Measurements from ENCODE around the gene EGFR.

Gene EGFR

GRCh38 chr7:55118426-55118825 lies 99.6 kb downstream of the EGFR start:
- no peaks in the 10 kb centered on the region for H3K4me1 ChIP-seq (ENCODE audit: control insufficient read depth, insufficient read depth, low read length)
- no peak overlapping the region for H3K4me3 ChIP-seq (ENCODE audit: low read depth, low read length)
- H3K36me3 ChIP-seq (ENCODE audit: control insufficient read depth, insufficient read depth, low read length), result no peaks in the 10 kb centered on the region
- no peaks in the 10 kb centered on the region for H3K27me3 ChIP-seq (ENCODE audit: control insufficient read depth, insufficient read depth, low read length)
- no peaks in the 10 kb centered on the region for H3K9me3 ChIP-seq (ENCODE audit: control insufficient read depth, insufficient read depth, low read length)
- no peak overlapping the region for H3K9ac ChIP-seq (ENCODE audit: low read depth, low read length)

- no peak overlapping the region for H3K9ac ChIP-seq (ENCODE audit: low read depth, low read length)
- H3K36me3 ChIP-seq (ENCODE audit: control insufficient read depth, insufficient read depth, low read length), result no peaks in the 10 kb centered on the region
- H3K27me3 ChIP-seq (ENCODE audit: control insufficient read depth, insufficient read depth, low read length), result no peaks in the 10 kb centered on the region
- no peak overlapping the region for H3K4me3 ChIP-seq (ENCODE audit: low read depth, low read length)
- H3K9me3 ChIP-seq (ENCODE audit: control insufficient read depth, insufficient read depth, low read length), result no peaks in the 10 kb centered on the region
- no peaks in the 10 kb centered on the region for H3K4me1 ChIP-seq (ENCODE audit: control insufficient read depth, insufficient read depth, low read length)
These were observed 100.8 kb downstream of the EGFR start for GRCh38 chr7:55119571-55119970.

GRCh38 chr7:55120074-55120473 lies 101.3 kb downstream of the EGFR start:
- Histone ChIP-seq H3K27me3 (ENCODE audit: control insufficient read depth, insufficient read depth, low read length) (no peaks in the 10 kb centered on the region), H3K4me3 (ENCODE audit: low read depth, low read length) (no peak overlapping the region), H3K9me3 (ENCODE audit: control insufficient read depth, insufficient read depth, low read length) (no peaks in the 10 kb centered on the region), H3K36me3 (ENCODE audit: control insufficient read depth, insufficient read depth, low read length) (no peaks in the 10 kb centered on the region), H3K4me1 (ENCODE audit: control insufficient read depth, insufficient read depth, low read length) (no peaks in the 10 kb centered on the region), H3K9ac (ENCODE audit: low read depth, low read length) (no peak overlapping the region)

- Histone ChIP-seq H3K27me3 (ENCODE audit: control insufficient read depth, insufficient read depth, low read length) (no peaks in the 10 kb centered on the region), H3K36me3 (ENCODE audit: control insufficient read depth, insufficient read depth, low read length) (no peaks in the 10 kb centered on the region), H3K4me1 (ENCODE audit: control insufficient read depth, insufficient read depth, low read length) (no peaks in the 10 kb centered on the region), H3K9ac (ENCODE audit: low read depth, low read length) (no peak overlapping the region), H3K9me3 (ENCODE audit: control insufficient read depth, insufficient read depth, low read length) (no peaks in the 10 kb centered on the region), H3K4me3 (ENCODE audit: low read depth, low read length) (no peak overlapping the region)
These were observed 101.8 kb downstream of the EGFR start for GRCh38 chr7:55120501-55121198.

- H3K4me3 ChIP-seq (ENCODE audit: low read depth, low read length), result no peak overlapping the region
- no peaks in the 10 kb centered on the region for H3K36me3 ChIP-seq (ENCODE audit: control insufficient read depth, insufficient read depth, low read length)
- H3K4me1 ChIP-seq (ENCODE audit: control insufficient read depth, insufficient read depth, low read length), result no peaks in the 10 kb centered on the region
- H3K27me3 ChIP-seq (ENCODE audit: control insufficient read depth, insufficient read depth, low read length), result no peaks in the 10 kb centered on the region
- H3K9ac ChIP-seq (ENCODE audit: low read depth, low read length), result no peak overlapping the region
- H3K9me3 ChIP-seq (ENCODE audit: control insufficient read depth, insufficient read depth, low read length), result no peaks in the 10 kb centered on the region
These were observed 102.4 kb downstream of the EGFR start for GRCh38 chr7:55121249-55121648.

GRCh38 chr7:55122263-55122662 lies 103.4 kb downstream of the EGFR start:
- Histone ChIP-seq H3K36me3 (ENCODE audit: control insufficient read depth, insufficient read depth, low read length) (no peaks in the 10 kb centered on the region), H3K27me3 (ENCODE audit: control insufficient read depth, insufficient read depth, low read length) (no peaks in the 10 kb centered on the region), H3K4me1 (ENCODE audit: control insufficient read depth, insufficient read depth, low read length) (no peaks in the 10 kb centered on the region), H3K4me3 (ENCODE audit: low read depth, low read length) (no peak overlapping the region), H3K9ac (ENCODE audit: low read depth, low read length) (no peak overlapping the region), H3K9me3 (ENCODE audit: control insufficient read depth, insufficient read depth, low read length) (no peaks in the 10 kb centered on the region)

- no peaks in the 10 kb centered on the region for H3K36me3 ChIP-seq (ENCODE audit: control insufficient read depth, insufficient read depth, low read length)
- no peaks in the 10 kb centered on the region for H3K4me1 ChIP-seq (ENCODE audit: control insufficient read depth, insufficient read depth, low read length)
- H3K27me3 ChIP-seq (ENCODE audit: control insufficient read depth, insufficient read depth, low read length), result no peaks in the 10 kb centered on the region
- no peak overlapping the region for H3K9ac ChIP-seq (ENCODE audit: low read depth, low read length)
- no peak overlapping the region for H3K4me3 ChIP-seq (ENCODE audit: low read depth, low read length)
- no peaks in the 10 kb centered on the region for H3K9me3 ChIP-seq (ENCODE audit: control insufficient read depth, insufficient read depth, low read length)
These were observed 106.4 kb downstream of the EGFR start for GRCh38 chr7:55124989-55125875.

GRCh38 chr7:55127135-55127551 lies 108.3 kb downstream of the EGFR start:
- H3K4me3 ChIP-seq (ENCODE audit: low read depth, low read length), result no peak overlapping the region
- H3K27me3 ChIP-seq (ENCODE audit: control insufficient read depth, insufficient read depth, low read length), result no peaks in the 10 kb centered on the region
- H3K36me3 ChIP-seq (ENCODE audit: control insufficient read depth, insufficient read depth, low read length), result no peaks in the 10 kb centered on the region
- H3K4me1 ChIP-seq (ENCODE audit: control insufficient read depth, insufficient read depth, low read length), result no peaks in the 10 kb centered on the region
- no peaks in the 10 kb centered on the region for H3K9me3 ChIP-seq (ENCODE audit: control insufficient read depth, insufficient read depth, low read length)
- H3K9ac ChIP-seq (ENCODE audit: low read depth, low read length), result no peak overlapping the region

- no peaks in the 10 kb centered on the region for H3K4me1 ChIP-seq (ENCODE audit: control insufficient read depth, insufficient read depth, low read length)
- H3K9me3 ChIP-seq (ENCODE audit: control insufficient read depth, insufficient read depth, low read length), result no peaks in the 10 kb centered on the region
- H3K27me3 ChIP-seq (ENCODE audit: control insufficient read depth, insufficient read depth, low read length), result no peaks in the 10 kb centered on the region
- H3K4me3 ChIP-seq (ENCODE audit: low read depth, low read length), result no peak overlapping the region
- H3K9ac ChIP-seq (ENCODE audit: low read depth, low read length), result no peak overlapping the region
- H3K36me3 ChIP-seq (ENCODE audit: control insufficient read depth, insufficient read depth, low read length), result no peaks in the 10 kb centered on the region
These were observed 108.8 kb downstream of the EGFR start for GRCh38 chr7:55127622-55128081.

- Histone ChIP-seq H3K9ac (ENCODE audit: low read depth, low read length) (no peak overlapping the region), H3K4me1 (ENCODE audit: control insufficient read depth, insufficient read depth, low read length) (no peaks in the 10 kb centered on the region), H3K4me3 (ENCODE audit: low read depth, low read length) (no peak overlapping the region)
These were observed 110.0 kb downstream of the EGFR start for GRCh38 chr7:55128693-55129394.

GRCh38 chr7:55129541-55130394 lies 111.0 kb downstream of the EGFR start:
- H3K4me1 ChIP-seq (ENCODE audit: control insufficient read depth, insufficient read depth, low read length), result no peaks in the 10 kb centered on the region
- H3K4me3 ChIP-seq (ENCODE audit: low read depth, low read length), result no peak overlapping the region

More at GRCh38 chr7:55128693-55129394, 110.0 kb downstream of the EGFR start:
- Histone ChIP-seq H3K36me3 (ENCODE audit: control insufficient read depth, insufficient read depth, low read length) (no peaks in the 10 kb centered on the region), H3K9me3 (ENCODE audit: control insufficient read depth, insufficient read depth, low read length) (no peaks in the 10 kb centered on the region), H3K27me3 (ENCODE audit: control insufficient read depth, insufficient read depth, low read length) (no peaks in the 10 kb centered on the region)

More at GRCh38 chr7:55129541-55130394, 111.0 kb downstream of the EGFR start:
- Histone ChIP-seq H3K9me3 (ENCODE audit: control insufficient read depth, insufficient read depth, low read length) (no peaks in the 10 kb centered on the region), H3K9ac (ENCODE audit: low read depth, low read length) (no peak overlapping the region), H3K36me3 (ENCODE audit: control insufficient read depth, insufficient read depth, low read length) (no peaks in the 10 kb centered on the region), H3K27me3 (ENCODE audit: control insufficient read depth, insufficient read depth, low read length) (no peaks in the 10 kb centered on the region)
